ENCODE results near the gene RPL15. TPM values are rescaled to one million over a fixed set of nuclear protein-coding genes. Genes with fewer than 3 reads are reported as not detected.

RPL15 gene
- total and polyA plus RNA-seq, 7 donors, result 1,530 to 5,073 (median 3,091) TPM

GRCh38 chr3:23926246-23926645 is 9.3 kb downstream of the RPL15 start:
- 90 to 93% methylated on average over 7 of the region's 7 CpGs for WGBS, 2 donors
- DNase-seq, result no peak
- TF ChIP-seq CTCF (IDR thresholded peaks at IDR 0.05) (no peak), POLR2AphosphoS5 (IDR thresholded peaks at IDR 0.05) (no peak), POLR2A (IDR thresholded peaks at IDR 0.05) (no peak)
- Histone ChIP-seq H3K27me3 (no peaks in the 10 kb centered on the region), H3K9me3 (no peaks in the 10 kb centered on the region), H3K27ac (no peak overlapping the region), H3K4me1 (no peaks in the 10 kb centered on the region), H3K4me3 (no peak overlapping the region), H3K36me3 (peaks cover 0 to 15% (median 0%) of the 10 kb centered on the region in 4 donors)
- intact Hi-C loops (cut with DNase I), result no loop called here

- no peaks in the 10 kb centered on the region for H3K4me1 ChIP-seq
- intact Hi-C loops (cut with DNase I), result no loop called here
- TF ChIP-seq POLR2A (IDR thresholded peaks at IDR 0.05), result no peak
- no peak for TF ChIP-seq CTCF (IDR thresholded peaks at IDR 0.05)
- no peak for TF ChIP-seq POLR2AphosphoS5 (IDR thresholded peaks at IDR 0.05)
- no peak for TF ChIP-seq EP300 (IDR thresholded peaks at IDR 0.05)
- H3K27me3 ChIP-seq, result no peaks in the 10 kb centered on the region
- WGBS, 2 donors, result 92 to 93% methylated on average over 3 of the region's 3 CpGs
- no peak for DNase-seq
- H3K9me3 ChIP-seq, result no peaks in the 10 kb centered on the region
- peaks cover 0 to 12% (median 0%) of the 10 kb centered on the region in 4 donors for H3K36me3 ChIP-seq
- H3K27ac ChIP-seq, result no peak overlapping the region
- no peak overlapping the region for H3K4me3 ChIP-seq
Observed at GRCh38 chr3:23926736-23927135, 9.8 kb downstream of the RPL15 start.

- Histone ChIP-seq H3K36me3 (no peaks in the 10 kb centered on the region), H3K27me3 (no peaks in the 10 kb centered on the region), H3K27ac (no peak overlapping the region), H3K4me1 (no peaks in the 10 kb centered on the region), H3K9me3 (no peaks in the 10 kb centered on the region), H3K4me3 (no peak overlapping the region)
- no peak for TF ChIP-seq CTCF (IDR thresholded peaks at IDR 0.05)
- TF ChIP-seq EP300 (IDR thresholded peaks at IDR 0.05), result no peak
- no peak for TF ChIP-seq POLR2A (IDR thresholded peaks at IDR 0.05)
- TF ChIP-seq POLR2AphosphoS5 (IDR thresholded peaks at IDR 0.05), result no peak
- intact Hi-C loops (cut with DNase I), result no loop called here
- WGBS, 2 donors, result 20 to 50% methylated on average over 8 of the region's 8 CpGs
- DNase-seq, result no peak
Observed at GRCh38 chr3:23928524-23928923, 11.6 kb downstream of the RPL15 start.

- Histone ChIP-seq H3K27ac (no peak overlapping the region), H3K36me3 (no peaks in the 10 kb centered on the region), H3K27me3 (no peaks in the 10 kb centered on the region), H3K9me3 (no peaks in the 10 kb centered on the region), H3K4me1 (no peaks in the 10 kb centered on the region), H3K4me3 (no peak overlapping the region)
- intact Hi-C loops (cut with DNase I), result no loop called here
- TF ChIP-seq EP300 (IDR thresholded peaks at IDR 0.05), result no peak
- no peak for TF ChIP-seq CTCF (IDR thresholded peaks at IDR 0.05)
- TF ChIP-seq POLR2A (IDR thresholded peaks at IDR 0.05), result no peak
- no peak for TF ChIP-seq POLR2AphosphoS5 (IDR thresholded peaks at IDR 0.05)
- DNase-seq, result no peak
- 74 to 89% methylated on average over 3 of the region's 3 CpGs for WGBS, 2 donors
Observed at GRCh38 chr3:23931597-23931996, 14.7 kb downstream of the RPL15 start.

GRCh38 chr3:23932571-23932970 is 15.6 kb downstream of the RPL15 start:
- intact Hi-C loops (cut with DNase I), result no loop called here
- no peak for TF ChIP-seq EP300 (IDR thresholded peaks at IDR 0.05)
- 68 to 88% methylated on average over 4 of the region's 4 CpGs for WGBS, 2 donors

More at GRCh38 chr3:23932571-23932970, 15.6 kb downstream of the RPL15 start:
- Histone ChIP-seq H3K27me3 (no peaks in the 10 kb centered on the region), H3K36me3 (no peaks in the 10 kb centered on the region), H3K9me3 (no peaks in the 10 kb centered on the region), H3K4me3 (no peak overlapping the region), H3K27ac (no peak overlapping the region), H3K4me1 (no peaks in the 10 kb centered on the region)
- no peak for DNase-seq

Data from sigmoid colon (tissue), 7 donors.